Neural progenitor cell (in vitro differentiated cells): ENCODE results near the gene NSFL1C. TPM values are rescaled to one million over a fixed set of nuclear protein-coding genes. Genes with fewer than 3 reads are reported as not detected.

Source experiments
- DNase-seq: peaks from one replicate; pipeline ENCODE4 v3.0.0-alpha.2; 2016; ENCODE audit warnings: low spot score
- H2AFZ ChIP-seq: fragments of 200-600 bp; sonication (generic); replicated peaks from 2 replicates; pipeline ENCODE4 v1.6.1; 2016; ENCODE audit warnings: antibody characterized with exemption
- H3F3A ChIP-seq: fragments of 200-600 bp; sonication (generic); 2 replicates; pipeline ENCODE4 v1.6.1; 2016; ENCODE audit warnings: antibody characterized with exemption, low read depth
- H3K27ac ChIP-seq: fragments of 200-600 bp; sonication (generic); 2 replicates; pipeline ENCODE4 v1.5.1; 2016; ENCODE audit warnings: mild to moderate bottlenecking
- H3K27me3 ChIP-seq: fragments of 200-600 bp; sonication (generic); 2 replicates; pipeline ENCODE4 v1.6.1; 2016; ENCODE audit warnings: mild to moderate bottlenecking, moderate library complexity
- H3K36me3 ChIP-seq: fragments of 200-600 bp; sonication (generic); 2 replicates; pipeline ENCODE4 v1.5.1; 2016
- H3K4me1 ChIP-seq: fragments of 200-600 bp; sonication (generic); 2 replicates; pipeline ENCODE4 v1.6.1; 2016; ENCODE audit warnings: mixed run types
- H3K4me2 ChIP-seq: fragments of 200-600 bp; sonication (generic); 2 replicates; pipeline ENCODE4 v1.6.1; 2016
- H3K4me3 ChIP-seq: fragments of 200-600 bp; sonication (generic); 2 replicates; pipeline ENCODE4 v1.5.1; 2016
- H3K79me2 ChIP-seq: fragments of 200-600 bp; sonication (generic); 2 replicates; pipeline ENCODE4 v1.6.1; 2016; ENCODE audit warnings: low read depth
- H3K9ac ChIP-seq: fragments of 200-600 bp; sonication (generic); 2 replicates; pipeline ENCODE4 v1.6.1; 2016
- H3K9me3 ChIP-seq: fragments of 200-600 bp; sonication (generic); 2 replicates; pipeline ENCODE4 v1.5.1; 2016; ENCODE audit warnings: low read depth
- H4K20me1 ChIP-seq: fragments of 200-600 bp; sonication (generic); 2 replicates; pipeline ENCODE4 v1.6.1; 2016; ENCODE audit warnings: low read depth
- H3K27ac Mint-ChIP-seq: 3 replicates; pipeline ENCODE4 v1.8.0; 2021; ENCODE audit warnings: mixed read lengths
- H3K27me3 Mint-ChIP-seq: 2 replicates; pipeline ENCODE4 v1.8.0; 2022; ENCODE audit warnings: low read depth, mild to moderate bottlenecking, inconsistent platforms, moderate library complexity, mixed read lengths; ENCODE audit not compliant: insufficient read depth
- H3K36me3 Mint-ChIP-seq: 3 replicates; pipeline ENCODE4 v1.8.0; 2021; ENCODE audit warnings: mixed read lengths
- H3K4me1 Mint-ChIP-seq: 3 replicates; pipeline ENCODE4 v1.8.0; 2021; ENCODE audit warnings: mixed read lengths
- H3K4me3 Mint-ChIP-seq: 3 replicates; pipeline ENCODE4 v1.8.0; 2021; ENCODE audit warnings: mild to moderate bottlenecking, moderate library complexity, mixed read lengths
- H3K9me3 Mint-ChIP-seq: 3 replicates; pipeline ENCODE4 v1.8.0; 2020; ENCODE audit warnings: mixed read lengths
- EZH2 ChIP-seq: fragments of 200-600 bp; sonication (generic); IDR thresholded peaks from 2 replicates; pipeline ENCODE4 v1.6.1; 2017; ENCODE audit warnings: antibody characterized with exemption, mild to moderate bottlenecking, moderate library complexity
- EZH2phosphoT487 ChIP-seq: fragments of 200-600 bp; sonication (generic); IDR thresholded peaks from 2 replicates; pipeline ENCODE4 v1.6.1; 2017; ENCODE audit warnings: antibody characterized with exemption
- total RNA-seq: library from RNA; depleted of rRNA; stranded (reverse); fragments of >200 nt; gene quantifications from 2 replicates; pipeline ENCODE4 v1.2.3, GENCODE V29; 2015; ENCODE audit warnings: low replicate concordance
- TF ChIP-seq, protein P1 (sequence below): fragments of 200-600 bp; sonication (generic); IDR thresholded peaks from 2 replicates; pipeline ENCODE4 v1.5.1; 2017; ENCODE audit warnings: antibody characterized with exemption, mild to moderate bottlenecking

Gene NSFL1C
- total RNA-seq, 1 donor from 2014 or later, result 30.5 TPM

DNA sequence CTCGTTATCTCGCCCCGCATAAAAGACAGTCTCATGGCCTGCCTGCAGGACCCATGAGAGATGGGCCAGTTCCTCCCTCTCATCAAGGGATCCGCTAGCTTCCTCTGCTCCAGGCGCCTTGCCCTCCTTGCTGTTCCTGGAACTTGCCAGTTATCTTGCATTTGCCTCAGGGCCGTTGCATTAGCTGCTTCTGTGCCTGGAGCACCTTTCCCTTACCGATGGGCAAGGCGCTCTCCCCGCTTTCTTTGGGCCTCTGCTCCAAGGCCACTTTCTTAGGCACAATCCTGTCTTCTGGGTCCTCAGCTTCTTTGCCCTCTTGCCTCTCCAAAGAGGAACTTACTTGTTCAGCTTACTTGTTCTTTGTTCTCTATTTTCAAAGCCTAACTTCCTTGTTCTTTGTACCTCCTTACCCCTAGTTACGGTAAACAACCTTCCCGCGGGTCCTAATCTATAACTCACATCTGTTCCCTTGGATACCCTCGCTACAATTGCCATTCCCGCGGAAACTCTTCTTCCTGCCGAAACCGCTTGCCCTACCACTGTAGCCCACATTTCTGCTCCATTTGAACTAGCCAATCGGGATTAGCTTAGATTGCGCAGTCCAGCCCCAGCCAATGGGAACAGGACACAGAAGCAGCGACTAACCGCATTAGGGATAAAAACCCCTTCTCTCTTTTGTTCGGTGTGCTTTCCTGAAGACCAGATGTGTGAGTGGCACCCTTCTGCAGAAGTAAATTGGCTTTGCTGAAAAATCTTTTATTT lies 887 bp upstream of the NSFL1C start:
- Mint-ChIP-seq H3K36me3 (peaks cover 2% of the 10 kb centered on the region), H3K27ac (no peak overlapping the region), H3K4me1 (peaks cover 23% of the 10 kb centered on the region), H3K4me3 (peak overlapping the region; percentile 91), H3K27me3 (peaks cover 7% of the 10 kb centered on the region), H3K9me3 (no peaks in the 10 kb centered on the region)
- Histone ChIP-seq H3K27me3 (no peaks in the 10 kb centered on the region), H3K9me3 (no peaks in the 10 kb centered on the region), H3F3A (no peaks in the 10 kb centered on the region), H3K9ac (no peak overlapping the region), H3K4me3 (no peak overlapping the region), H2AFZ (peak overlapping the region; percentile 84), H3K36me3 (no peaks in the 10 kb centered on the region), H3K4me1 (peaks cover 6% of the 10 kb centered on the region), H4K20me1 (peaks cover 27% of the 10 kb centered on the region), H3K27ac (no peak overlapping the region), H3K79me2 (peaks cover 35% of the 10 kb centered on the region), H3K4me2 (no peak overlapping the region)
- peak; percentile 22 for DNase-seq
- no peak for TF ChIP-seq EZH2phosphoT487

DNA sequence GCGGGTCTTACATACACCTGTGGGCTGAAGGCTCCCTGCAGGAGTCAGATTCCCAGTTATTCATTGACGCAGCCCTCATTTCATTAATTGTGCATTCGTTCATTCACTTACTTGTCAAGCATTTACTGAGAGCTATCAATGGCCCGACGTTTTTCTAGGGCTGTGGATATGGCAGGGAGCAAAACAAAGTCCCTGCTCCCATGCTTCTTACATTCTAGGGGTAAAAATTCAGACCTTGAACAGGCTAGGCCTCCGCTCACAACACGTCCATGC lies 369 bp upstream of the NSFL1C start:
- Histone ChIP-seq H3K36me3 (no peaks in the 10 kb centered on the region), H3K4me1 (peaks cover 6% of the 10 kb centered on the region), H3K9me3 (no peaks in the 10 kb centered on the region), H3K27ac (no peak overlapping the region), H4K20me1 (peaks cover 27% of the 10 kb centered on the region), H3K9ac (no peak overlapping the region), H3K79me2 (peaks cover 35% of the 10 kb centered on the region), H3F3A (no peaks in the 10 kb centered on the region), H3K4me2 (no peak overlapping the region), H2AFZ (peak overlapping the region; percentile 84), H3K27me3 (no peaks in the 10 kb centered on the region), H3K4me3 (no peak overlapping the region)
- Mint-ChIP-seq H3K27ac (no peak overlapping the region), H3K36me3 (peaks cover 2% of the 10 kb centered on the region), H3K9me3 (no peaks in the 10 kb centered on the region), H3K4me1 (peaks cover 23% of the 10 kb centered on the region), H3K4me3 (peak overlapping the region; percentile 91), H3K27me3 (peaks cover 7% of the 10 kb centered on the region)
- DNase-seq, result no peak
- TF ChIP-seq EZH2 (no peak), EZH2phosphoT487 (no peak)
- TF ChIP-seq, protein P1, sequence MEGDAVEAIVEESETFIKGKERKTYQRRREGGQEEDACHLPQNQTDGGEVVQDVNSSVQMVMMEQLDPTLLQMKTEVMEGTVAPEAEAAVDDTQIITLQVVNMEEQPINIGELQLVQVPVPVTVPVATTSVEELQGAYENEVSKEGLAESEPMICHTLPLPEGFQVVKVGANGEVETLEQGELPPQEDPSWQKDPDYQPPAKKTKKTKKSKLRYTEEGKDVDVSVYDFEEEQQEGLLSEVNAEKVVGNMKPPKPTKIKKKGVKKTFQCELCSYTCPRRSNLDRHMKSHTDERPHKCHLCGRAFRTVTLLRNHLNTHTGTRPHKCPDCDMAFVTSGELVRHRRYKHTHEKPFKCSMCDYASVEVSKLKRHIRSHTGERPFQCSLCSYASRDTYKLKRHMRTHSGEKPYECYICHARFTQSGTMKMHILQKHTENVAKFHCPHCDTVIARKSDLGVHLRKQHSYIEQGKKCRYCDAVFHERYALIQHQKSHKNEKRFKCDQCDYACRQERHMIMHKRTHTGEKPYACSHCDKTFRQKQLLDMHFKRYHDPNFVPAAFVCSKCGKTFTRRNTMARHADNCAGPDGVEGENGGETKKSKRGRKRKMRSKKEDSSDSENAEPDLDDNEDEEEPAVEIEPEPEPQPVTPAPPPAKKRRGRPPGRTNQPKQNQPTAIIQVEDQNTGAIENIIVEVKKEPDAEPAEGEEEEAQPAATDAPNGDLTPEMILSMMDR, result no peak

DNA sequence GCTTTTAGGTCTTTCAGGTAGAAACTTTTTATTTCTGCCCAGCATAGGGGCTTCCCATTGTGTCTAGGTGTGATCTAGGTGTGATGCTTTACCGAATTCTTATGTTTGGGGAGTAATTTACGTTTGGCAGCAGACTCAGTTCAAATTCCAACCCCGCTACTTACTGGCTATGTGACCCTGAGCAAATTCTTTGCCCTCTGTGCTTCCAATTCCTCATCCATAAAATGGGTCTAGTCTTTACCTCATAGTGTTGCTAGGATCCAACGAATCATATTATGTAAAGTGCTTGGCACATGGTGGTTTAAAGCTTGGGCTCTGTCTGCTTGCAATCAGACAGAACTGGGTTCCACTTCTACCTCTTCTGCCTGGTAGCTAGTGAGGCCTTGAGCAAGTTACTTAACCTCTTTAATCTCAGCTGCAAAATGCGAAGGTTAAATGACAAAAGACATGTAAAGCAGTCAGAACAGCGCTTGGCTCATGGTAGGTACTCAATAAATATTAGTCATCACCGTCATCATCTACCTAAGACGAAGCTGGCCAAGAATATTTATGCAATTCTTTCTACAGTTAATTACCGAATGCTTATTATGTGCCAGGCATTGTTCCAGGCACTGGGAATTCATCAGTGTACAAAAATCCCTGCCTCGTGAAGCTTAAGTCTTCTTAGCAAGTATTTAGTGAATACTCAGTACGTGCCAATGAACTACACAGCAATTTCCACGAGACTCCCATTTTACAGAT lies 1.0 kb downstream of the NSFL1C start:
- peaks cover 2% of the 10 kb centered on the region for H3K36me3 Mint-ChIP-seq
- Histone ChIP-seq H3K4me1 (peaks cover 6% of the 10 kb centered on the region), H3K79me2 (peaks cover 35% of the 10 kb centered on the region), H3K4me2 (peak overlapping the region; percentile 94), H3F3A (no peaks in the 10 kb centered on the region), H3K27ac (no peak overlapping the region), H3K9ac (peak overlapping the region; percentile 92), H3K36me3 (no peaks in the 10 kb centered on the region), H3K27me3 (no peaks in the 10 kb centered on the region), H4K20me1 (peaks cover 34% of the 10 kb centered on the region), H3K4me3 (peak overlapping the region; percentile 88), H3K9me3 (no peaks in the 10 kb centered on the region), H2AFZ (peak overlapping the region; percentile 95)
- no peak for DNase-seq
- H3K4me3 Mint-ChIP-seq, result peak overlapping the region; percentile 91
- peaks cover 23% of the 10 kb centered on the region for H3K4me1 Mint-ChIP-seq
- H3K27me3 Mint-ChIP-seq, result peaks cover 5% of the 10 kb centered on the region
- no peak overlapping the region for H3K27ac Mint-ChIP-seq
- TF ChIP-seq, protein P1, result no peak
- TF ChIP-seq EZH2phosphoT487 (no peak), EZH2 (no peak)
- no peaks in the 10 kb centered on the region for H3K9me3 Mint-ChIP-seq
